GM19397 (cell line): Measurements from ENCODE around the gene DEFB113.

Experiments used
- ATAC-seq: cut with Tn5 transposase; IDR thresholded peaks from one replicate; pipeline ENCODE4 v1.9.1; 2021; ENCODE audit warnings: mild to moderate bottlenecking, moderate library complexity; ENCODE audit not compliant: unreplicated experiment

Gene DEFB113

GRCh38 chr6:49937811-49938210, 31.6 kb downstream of the DEFB113 start:
- ATAC-seq: no peak

DNA sequence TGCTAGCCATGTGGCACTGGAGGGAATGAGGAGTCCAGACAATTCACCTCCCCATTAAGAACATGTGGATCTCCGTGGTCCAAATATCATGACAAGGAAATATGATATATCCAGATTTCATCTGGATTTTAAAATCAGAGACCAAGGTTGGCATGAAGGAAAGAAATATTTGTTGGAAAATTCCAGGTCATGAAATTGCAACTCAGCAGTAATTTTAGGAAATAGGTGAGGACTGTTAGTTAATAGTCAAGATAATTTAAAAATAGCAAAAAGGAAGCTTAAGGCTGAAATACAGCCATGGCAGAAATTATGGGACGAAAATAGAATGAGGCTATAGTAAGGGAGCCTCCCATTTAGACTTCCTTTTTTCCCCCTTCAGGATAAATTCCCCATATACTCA, 32.4 kb downstream of the DEFB113 start:
- no peak for ATAC-seq

GRCh38 chr6:49935387-49935786, 34.0 kb downstream of the DEFB113 start:
- ATAC-seq: no peak

DNA sequence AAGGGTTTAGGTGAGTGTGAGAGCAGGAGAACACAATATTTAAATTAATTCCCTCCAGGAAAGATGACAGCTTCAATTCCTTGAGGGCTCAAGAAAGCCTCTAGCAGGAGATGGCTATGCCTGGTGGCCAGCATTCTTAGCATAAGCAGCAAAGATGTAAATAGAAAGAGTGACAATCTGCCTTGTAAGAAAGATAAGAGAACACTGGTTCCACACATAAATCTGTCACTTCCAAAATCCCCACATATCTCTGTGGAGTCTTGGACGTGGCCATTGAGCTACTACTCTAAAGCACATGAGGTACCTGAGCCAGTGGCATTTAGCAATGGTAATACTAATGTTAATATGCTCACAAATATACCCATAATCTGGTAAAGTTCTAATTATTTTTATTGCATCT, 34.7 kb downstream of the DEFB113 start:
- ATAC-seq: no peak

DNA sequence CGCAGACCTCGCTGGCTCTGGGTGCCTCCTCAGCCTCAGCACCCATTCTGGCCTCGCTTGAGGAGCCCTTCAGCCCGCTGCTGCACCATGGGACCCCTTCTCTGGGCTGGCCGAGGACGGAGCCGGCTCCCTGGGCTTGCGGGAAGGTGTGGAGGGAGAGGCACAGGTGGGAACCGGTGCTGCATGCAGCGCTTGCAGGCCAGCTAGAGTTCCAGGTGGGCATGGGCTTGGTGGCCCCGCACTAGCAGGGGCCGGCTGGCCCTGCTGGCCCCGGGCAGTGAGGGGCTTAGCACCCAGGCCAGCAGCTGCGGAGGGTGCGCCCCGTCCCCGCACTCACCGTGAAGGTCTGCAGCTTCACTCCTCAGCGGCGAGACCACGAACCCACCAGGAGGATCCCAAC, 35.9 kb downstream of the DEFB113 start:
- no peak for ATAC-seq

- no peak for ATAC-seq
Observed at GRCh38 chr6:49929340-49929739, 40.1 kb downstream of the DEFB113 start.

DNA sequence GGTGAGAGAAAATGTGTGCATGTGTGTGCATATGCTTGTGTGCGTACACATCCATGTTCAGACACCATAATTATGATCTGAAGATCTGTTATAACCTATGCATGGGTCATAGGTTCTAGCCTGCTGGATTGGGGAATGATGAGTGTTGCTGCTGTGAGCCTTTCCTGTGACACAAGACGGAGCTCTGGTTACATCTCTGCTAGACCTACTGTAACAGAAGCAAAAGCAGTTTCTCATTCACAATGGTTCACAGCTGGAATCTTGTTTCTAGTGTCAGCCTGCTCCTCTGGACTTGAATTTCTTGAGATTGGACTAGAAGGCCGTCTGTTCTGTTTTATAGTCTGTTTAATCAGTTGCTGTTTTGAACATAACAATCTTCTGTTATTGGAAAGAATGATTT, 45.6 kb downstream of the DEFB113 start:
- no peak for ATAC-seq

- no peak for ATAC-seq
Observed at GRCh38 chr6:49919935-49920644, 49.3 kb downstream of the DEFB113 start.

DNA sequence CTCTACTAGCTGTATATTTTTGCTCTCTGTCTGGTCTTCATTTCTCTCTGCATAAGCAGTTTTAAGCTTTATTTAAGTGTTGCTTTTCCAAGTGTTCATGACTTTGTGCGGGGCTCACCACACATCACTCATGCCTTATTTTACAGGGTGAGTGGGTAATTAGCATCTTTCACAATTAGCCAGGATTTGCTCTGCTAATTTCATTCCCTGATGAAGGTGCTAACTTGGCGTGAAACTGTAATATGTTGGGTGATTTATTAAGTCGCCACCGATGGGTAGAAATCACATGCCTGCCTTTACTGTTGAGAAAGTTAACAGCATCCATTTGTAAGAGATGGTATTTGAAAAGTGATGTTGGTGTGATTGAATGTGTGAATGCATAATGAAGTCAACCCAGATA, 50.2 kb downstream of the DEFB113 start:
- ATAC-seq: no peak

- ATAC-seq: no peak
Observed at GRCh38 chr6:49918787-49919186, 50.6 kb downstream of the DEFB113 start.
